GM21619 (cell line): ENCODE measurements around the gene SF3A2.

Source experiments
- ATAC-seq: cut with Tn5 transposase; IDR thresholded peaks from one replicate; pipeline ENCODE4 v1.9.1; 2021; ENCODE audit not compliant: unreplicated experiment

SF3A2 gene

DNA sequence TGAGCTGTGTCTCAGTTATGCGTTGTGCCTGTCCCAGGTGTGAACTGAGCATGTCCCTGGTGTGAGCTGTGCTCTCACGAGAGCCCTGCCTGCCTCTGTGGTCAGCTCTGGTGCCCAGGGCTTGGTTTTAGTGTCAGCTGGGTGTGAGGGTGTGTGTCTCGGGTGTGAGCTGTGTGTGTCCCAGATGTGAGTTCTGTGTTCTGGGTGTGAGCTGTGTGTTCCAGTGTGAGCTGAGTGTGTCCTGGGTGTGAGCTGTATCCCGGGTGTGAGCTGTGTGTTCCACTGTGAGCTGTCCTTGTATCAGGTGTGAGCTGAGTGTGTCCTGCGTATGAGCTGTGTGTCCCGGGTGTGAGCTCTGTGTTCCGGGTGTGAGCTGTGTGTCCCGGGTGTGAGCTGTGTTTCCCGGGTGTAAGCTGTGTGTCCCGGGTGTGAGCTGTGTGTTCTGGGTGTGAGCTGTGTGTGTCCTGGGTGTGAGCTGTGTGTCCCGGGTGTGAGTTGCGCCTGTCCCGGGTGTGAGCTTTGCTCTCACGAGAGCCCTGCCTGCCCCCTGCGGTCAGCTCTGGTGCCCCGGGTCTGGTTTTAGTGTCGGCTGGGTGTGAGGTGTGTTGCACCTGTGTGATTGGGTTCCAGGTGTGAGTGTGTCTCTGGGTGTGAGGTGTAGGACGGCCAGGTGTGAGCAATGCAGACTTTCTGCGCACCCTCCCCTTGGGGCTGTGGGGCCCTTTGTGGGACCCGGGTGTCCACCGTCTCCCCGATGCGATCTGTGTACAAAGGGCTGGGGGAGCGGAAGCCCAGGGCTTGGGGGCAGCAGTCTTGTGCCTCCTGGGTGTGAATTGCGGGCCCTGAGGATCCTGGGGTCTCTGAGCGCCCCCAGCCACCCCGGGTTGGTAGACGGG is 52.4 kb downstream of the SF3A2 start:
- peak; percentile 16 for ATAC-seq

DNA sequence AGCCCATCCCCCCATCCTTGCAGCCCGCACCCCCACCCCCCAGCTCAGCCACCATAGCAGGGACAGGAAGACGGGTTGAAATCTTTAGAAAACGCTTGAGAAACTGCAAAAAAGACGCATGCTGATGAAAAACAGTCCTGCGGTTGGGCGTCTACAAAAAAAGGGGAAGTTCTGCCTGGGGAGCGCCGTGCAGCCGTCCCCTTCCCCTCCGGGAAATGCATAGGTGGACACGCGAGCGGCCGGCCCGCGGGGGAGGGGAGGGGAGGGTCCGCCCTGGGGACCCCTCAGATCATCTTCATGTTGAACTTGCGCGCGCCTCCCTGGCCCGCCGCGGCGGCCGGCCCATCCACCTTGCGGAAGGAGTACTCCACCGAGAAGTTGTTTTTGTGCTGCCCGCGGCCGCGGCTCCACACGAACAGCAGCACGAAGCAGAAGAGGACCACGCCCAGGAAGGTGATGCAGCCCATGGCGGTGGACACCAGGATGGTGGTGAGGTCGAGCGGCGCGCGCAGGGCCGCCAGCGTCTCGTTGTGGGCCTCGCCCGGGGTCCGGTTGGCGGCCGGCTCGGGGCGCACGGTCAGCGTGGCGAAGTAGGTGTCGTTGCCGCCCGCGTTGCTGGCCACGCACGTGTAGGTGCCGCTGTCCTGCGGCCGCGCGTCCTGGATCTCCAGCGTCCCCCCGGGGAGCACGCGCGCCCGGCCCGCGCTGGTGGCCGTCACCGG is 53.3 kb downstream of the SF3A2 start:
- peak; percentile 43 for ATAC-seq

DNA sequence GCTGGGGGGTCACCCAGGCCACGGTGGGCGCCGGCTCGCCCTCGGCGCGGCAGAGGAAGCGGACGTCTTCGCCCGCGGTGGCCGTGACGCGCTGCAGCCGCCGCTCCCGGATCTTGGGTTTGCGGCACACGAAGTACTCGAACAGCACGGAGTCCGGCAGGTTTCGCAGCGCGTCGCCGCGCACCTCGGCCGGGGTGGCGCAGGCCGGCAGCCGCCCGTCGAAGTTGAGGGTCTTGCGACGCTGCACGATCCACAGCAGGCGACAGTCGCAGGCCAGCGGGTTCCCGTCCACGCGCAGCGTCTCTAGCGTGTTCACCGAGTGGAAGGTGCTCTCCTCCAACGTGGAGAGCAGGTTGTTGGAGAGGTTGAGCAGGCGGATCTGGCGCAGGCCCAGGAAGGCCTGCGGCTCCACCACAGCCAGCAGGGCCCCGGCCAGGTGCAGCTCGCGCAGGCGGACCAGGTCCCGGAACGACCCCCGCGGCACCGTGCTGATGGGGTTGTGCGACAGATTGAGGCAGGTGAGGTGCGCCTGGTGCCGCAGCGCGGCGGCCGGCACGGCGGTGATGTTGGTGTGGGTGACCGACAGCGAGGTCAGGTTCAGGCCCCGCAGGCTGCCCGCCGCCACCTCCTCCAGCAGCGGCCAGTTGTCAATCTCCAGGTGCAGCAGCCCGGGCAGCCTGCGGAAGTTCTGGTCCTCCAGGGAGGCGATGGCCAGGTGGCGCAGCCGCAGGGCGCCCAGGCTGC is 54.0 kb downstream of the SF3A2 start:
- ATAC-seq: peak; percentile 10

DNA sequence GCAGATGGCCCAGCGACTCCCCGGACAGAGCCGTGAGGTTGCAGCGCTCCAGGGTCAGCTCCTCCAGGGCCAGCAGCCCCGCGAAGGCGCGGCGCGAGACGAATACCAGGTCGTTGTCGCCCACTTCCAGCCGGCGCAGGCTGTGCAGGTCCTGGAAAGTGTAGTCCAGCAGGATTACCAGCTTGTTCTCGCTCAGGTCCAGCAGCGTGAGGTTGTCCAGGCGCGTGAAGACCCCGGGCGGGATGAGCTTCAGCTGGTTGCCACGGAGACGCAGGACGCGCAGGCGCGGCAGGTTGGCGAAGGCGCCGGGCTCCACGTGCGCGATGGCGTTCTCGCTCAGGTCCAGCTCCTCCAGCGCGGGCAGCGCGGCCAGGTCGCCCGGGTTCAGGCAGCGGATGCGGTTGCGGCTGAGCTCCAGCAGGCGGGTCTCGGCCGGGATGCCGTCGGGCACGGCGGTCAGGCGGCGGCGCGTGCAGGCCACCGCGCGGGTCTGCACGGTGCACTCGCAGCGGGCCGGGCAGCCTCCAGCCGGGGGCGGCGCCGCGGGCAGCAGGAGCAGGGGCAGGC is 54.6 kb downstream of the SF3A2 start:
- ATAC-seq: no peak

DNA sequence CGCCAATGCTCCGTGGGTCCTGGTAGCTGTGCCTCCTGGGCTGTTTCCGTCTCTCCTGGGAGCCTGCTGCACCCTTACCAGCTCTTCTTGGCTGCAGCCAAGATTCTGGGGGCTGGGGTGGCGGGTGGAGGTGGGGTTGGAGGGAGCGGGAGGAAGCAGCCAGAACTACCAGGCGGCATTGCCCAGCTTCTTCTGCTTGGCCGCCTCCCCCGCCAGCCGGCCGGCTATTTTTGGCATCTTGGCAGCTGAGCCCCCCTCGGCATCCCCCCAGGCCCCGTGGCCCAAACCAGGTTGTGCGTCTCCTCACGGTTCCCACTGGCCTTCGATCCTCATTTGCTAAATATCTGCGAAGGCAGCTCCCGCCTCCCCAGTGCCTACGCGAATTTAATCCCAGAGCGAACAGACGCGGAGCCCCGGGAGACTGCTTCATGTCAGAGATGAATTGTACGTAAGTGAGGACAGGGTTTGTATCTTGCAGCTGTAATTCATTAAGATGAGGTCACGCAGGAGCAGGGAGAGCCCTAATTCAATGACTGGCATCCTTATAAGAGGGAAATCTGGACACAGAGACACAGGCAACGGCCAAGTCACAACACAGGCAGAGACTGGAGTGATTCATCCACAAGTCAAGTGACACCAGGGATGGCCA is 58.2 kb downstream of the SF3A2 start:
- ATAC-seq: no peak

DNA sequence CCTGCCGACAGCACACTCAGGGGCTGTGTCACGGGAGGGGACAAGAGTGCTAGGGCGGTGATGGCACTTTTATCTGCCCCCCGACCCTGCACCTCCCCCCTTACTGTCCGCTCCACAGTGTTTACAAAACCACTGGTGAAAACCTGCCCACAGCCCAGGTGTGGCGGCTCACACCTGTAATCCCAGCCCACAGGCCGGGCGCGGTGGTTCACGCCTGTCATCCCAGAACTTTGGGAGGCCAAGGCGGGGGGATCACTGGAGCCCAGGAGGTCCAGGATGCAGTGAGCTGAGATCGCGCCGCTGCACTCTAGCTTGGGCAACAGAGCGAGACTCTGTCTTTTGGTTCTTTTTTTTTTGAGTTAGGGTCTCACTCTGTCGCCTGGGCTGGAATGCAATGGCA is 59.5 kb downstream of the SF3A2 start:
- ATAC-seq: no peak
